HEK293 (cell line): Measurements from ENCODE around the gene GNLY.
A peak's percentile ranks its signal among the peaks of the same experiment; 100 is the strongest.

Experiments
- CTCF ChIA-PET: fragments of 350-600 bp; formaldehyde crosslinking; extraction: SDS; loops from one replicate; lab custom pipeline; 2021; ENCODE audit warnings: antibody characterized with exemption; lab: Yijun Ruan, JAX
- POLR2A ChIA-PET: fragments of 300-600 bp; formaldehyde crosslinking; extraction: SDS; loops from one replicate; lab custom pipeline; 2020; ENCODE audit warnings: antibody characterized with exemption, inconsistent platforms; lab: Yijun Ruan, JAX
- H3K27ac ChIP-seq: fragments of 200-500 bp; sonication (Bioruptor generic); 2 replicates; pipeline ENCODE4 v1.5.1; 2014; ENCODE audit warnings: low read depth, low read length, control low read depth, inconsistent platforms; ENCODE audit errors: extremely low read depth
- H3K36me3 ChIP-seq, 2 experiments: fragments of 200-500 bp in 1 of 2; sonication (Bioruptor generic) in 1 of 2; 1 replicate in 1 of 2; 2 replicates in 1 of 2; pipeline ENCODE4 v1.5.1; 2014 to 2017; ENCODE audit warnings: inconsistent platforms in 2 of 2, low read length in 2 of 2; ENCODE audit not compliant: control insufficient read depth in 2 of 2, insufficient read depth in 1 of 2
- H3K4me1 ChIP-seq: fragments of 200-500 bp; sonication (Bioruptor generic); 2 replicates; pipeline ENCODE4 v1.5.1; 2014; ENCODE audit warnings: mild to moderate bottlenecking, low read length, inconsistent platforms; ENCODE audit not compliant: control insufficient read depth, insufficient read depth
- H3K4me3 ChIP-seq: 2 replicates; pipeline ENCODE4 v1.5.1; 2011; ENCODE audit warnings: low read depth, mild to moderate bottlenecking, control low read depth, low read length, moderate library complexity
- H3K9me3 ChIP-seq: fragments of 200-500 bp; sonication (Bioruptor generic); 2 replicates; pipeline ENCODE4 v1.5.1; 2014; ENCODE audit warnings: low read depth, low read length, inconsistent platforms; ENCODE audit not compliant: control insufficient read depth, insufficient read depth
- BCL11A ChIP-seq: fragments of 450-650 bp; formaldehyde crosslinking; IDR thresholded peaks from 2 replicates; pipeline ENCODE4 v1.5.1; 2016; ENCODE audit warnings: low read depth, missing biosample characterization, missing genetic modification characterization
- EGR2 ChIP-seq: fragments of 450-650 bp; formaldehyde crosslinking; IDR thresholded peaks from 2 replicates; pipeline ENCODE4 v1.5.1; 2016; ENCODE audit warnings: low read depth, missing biosample characterization, missing genetic modification characterization
- FEZF1 ChIP-seq: fragments of 450-650 bp; formaldehyde crosslinking; IDR thresholded peaks from 2 replicates; pipeline ENCODE4 v1.5.1; 2016; ENCODE audit warnings: missing biosample characterization, missing genetic modification characterization
- GLI4 ChIP-seq: fragments of 450-650 bp; formaldehyde crosslinking; IDR thresholded peaks from 2 replicates; pipeline ENCODE4 v1.5.1; 2016; ENCODE audit warnings: missing biosample characterization, missing genetic modification characterization
- GLIS1 ChIP-seq: fragments of 450-650 bp; formaldehyde crosslinking; IDR thresholded peaks from 2 replicates; pipeline ENCODE4 v1.5.1; 2016; ENCODE audit warnings: missing biosample characterization, missing genetic modification characterization
- HOXA7 ChIP-seq: sonication (generic); formaldehyde crosslinking; IDR thresholded peaks from 2 replicates; pipeline ENCODE4 v1.8.1; 2022; ENCODE audit warnings: missing genetic modification reagents, borderline replicate concordance
- KLF7 ChIP-seq: fragments of 450-650 bp; formaldehyde crosslinking; IDR thresholded peaks from 2 replicates; pipeline ENCODE4 v1.5.1; 2016; ENCODE audit warnings: missing biosample characterization, missing genetic modification characterization, borderline replicate concordance
- PRDM1 ChIP-seq: fragments of 450-650 bp; formaldehyde crosslinking; IDR thresholded peaks from 2 replicates; pipeline ENCODE4; 2016; ENCODE audit warnings: missing biosample characterization, missing genetic modification characterization
- PRDM10 ChIP-seq: fragments of 450-650 bp; formaldehyde crosslinking; IDR thresholded peaks from 2 replicates; pipeline ENCODE4 v1.5.1; 2016; ENCODE audit warnings: missing biosample characterization, missing genetic modification characterization
- SALL2 ChIP-seq: fragments of 450-650 bp; formaldehyde crosslinking; IDR thresholded peaks from 2 replicates; pipeline ENCODE4 v1.5.0; 2017; ENCODE audit warnings: missing biosample characterization, mild to moderate bottlenecking, missing genetic modification characterization, borderline replicate concordance
- SP7 ChIP-seq: fragments of 450-650 bp; formaldehyde crosslinking; IDR thresholded peaks from 2 replicates; pipeline ENCODE4 v1.5.1; 2016; ENCODE audit warnings: missing biosample characterization, missing genetic modification characterization
- TRIM28 ChIP-seq: IDR thresholded peaks from 2 replicates; pipeline ENCODE4 v1.6.1; 2011; ENCODE audit warnings: low read length, control low read depth, borderline replicate concordance
- ZBTB11 ChIP-seq: fragments of 450-650 bp; formaldehyde crosslinking; conservative IDR thresholded peaks from 2 replicates; pipeline ENCODE4 v1.5.1; 2016; ENCODE audit warnings: low read depth, missing biosample characterization, missing genetic modification characterization
- ZFHX2 ChIP-seq: fragments of 450-650 bp; formaldehyde crosslinking; conservative IDR thresholded peaks from 2 replicates; pipeline ENCODE4 v1.5.1; 2016; ENCODE audit warnings: missing biosample characterization, missing genetic modification characterization
- ZNF133 ChIP-seq: fragments of 450-650 bp; formaldehyde crosslinking; IDR thresholded peaks from 2 replicates; pipeline ENCODE4 v1.5.1; 2016; ENCODE audit warnings: missing biosample characterization, missing genetic modification characterization
- ZNF138 ChIP-seq: fragments of 450-650 bp; formaldehyde crosslinking; IDR thresholded peaks from 2 replicates; pipeline ENCODE4 v1.5.1; 2016; ENCODE audit warnings: missing biosample characterization, missing genetic modification characterization, borderline replicate concordance
- ZNF174 ChIP-seq: fragments of 450-650 bp; formaldehyde crosslinking; IDR thresholded peaks from 2 replicates; pipeline ENCODE4 v1.5.0; 2017; ENCODE audit warnings: missing biosample characterization, mild to moderate bottlenecking, missing genetic modification characterization
- ZNF19 ChIP-seq: fragments of 450-650 bp; formaldehyde crosslinking; IDR thresholded peaks from 2 replicates; pipeline ENCODE4; 2016; ENCODE audit warnings: missing biosample characterization, missing genetic modification characterization, low read depth
- ZNF23 ChIP-seq: fragments of 450-650 bp; formaldehyde crosslinking; IDR thresholded peaks from 2 replicates; pipeline ENCODE4 v1.5.1; 2016; ENCODE audit warnings: missing biosample characterization, missing genetic modification characterization, borderline replicate concordance
- ZNF324 ChIP-seq: fragments of 450-650 bp; formaldehyde crosslinking; IDR thresholded peaks from 2 replicates; pipeline ENCODE4 v1.5.1; 2016; ENCODE audit warnings: missing biosample characterization, missing genetic modification characterization
- ZNF354C ChIP-seq: fragments of 450-650 bp; formaldehyde crosslinking; IDR thresholded peaks from 2 replicates; pipeline ENCODE4 v1.5.1; 2016; ENCODE audit warnings: missing biosample characterization, missing genetic modification characterization, low read depth, borderline replicate concordance
- ZNF394 ChIP-seq: fragments of 450-650 bp; formaldehyde crosslinking; IDR thresholded peaks from 2 replicates; pipeline ENCODE4 v1.5.1; 2016; ENCODE audit warnings: missing biosample characterization, missing genetic modification characterization, mild to moderate bottlenecking, moderate library complexity, borderline replicate concordance
- ZNF398 ChIP-seq: fragments of 450-650 bp; formaldehyde crosslinking; IDR thresholded peaks from 2 replicates; pipeline ENCODE4 v1.5.1; 2017; ENCODE audit warnings: missing biosample characterization, missing genetic modification characterization
- ZNF404 ChIP-seq: fragments of 450-650 bp; formaldehyde crosslinking; IDR thresholded peaks from 2 replicates; pipeline ENCODE4 v1.5.1; 2017; ENCODE audit warnings: missing biosample characterization, missing genetic modification characterization
- ZNF529 ChIP-seq: fragments of 450-650 bp; formaldehyde crosslinking; IDR thresholded peaks from 2 replicates; pipeline ENCODE4 v1.5.1; 2017; ENCODE audit warnings: missing genetic modification characterization, missing biosample characterization; ENCODE audit not compliant: insufficient replicate concordance
- ZNF548 ChIP-seq: fragments of 450-650 bp; formaldehyde crosslinking; IDR thresholded peaks from 2 replicates; pipeline ENCODE4 v1.5.1; 2016; ENCODE audit warnings: missing biosample characterization, missing genetic modification characterization
- ZNF560 ChIP-seq: fragments of 450-650 bp; formaldehyde crosslinking; IDR thresholded peaks from 2 replicates; pipeline ENCODE4 v1.5.1; 2017; ENCODE audit warnings: missing biosample characterization, missing genetic modification characterization, borderline replicate concordance
- ZSCAN23 ChIP-seq: fragments of 450-650 bp; formaldehyde crosslinking; IDR thresholded peaks from 2 replicates; pipeline ENCODE4 v1.5.1; 2016; ENCODE audit warnings: missing biosample characterization, missing genetic modification characterization

GNLY gene

GRCh38 chr2:85743304-85743978 is 49.3 kb downstream of the GNLY start:
- peaks cover 8% of the 10 kb centered on the region for H3K4me1 ChIP-seq
- H3K9me3 ChIP-seq: no peaks in the 10 kb centered on the region
- no peak for TF ChIP-seq ZBTB11
- peak; percentile 94 for TF ChIP-seq EGR2 (tag by site-specific recombination)
- TF ChIP-seq KLF7: no peak
- TF ChIP-seq PRDM10: peak; percentile 78
- peak; percentile 85 for TF ChIP-seq GLIS1 (tag by site-specific recombination)
- peak; percentile 51 for TF ChIP-seq ZNF398 (tag by site-specific recombination)
- peak; percentile 97 for TF ChIP-seq ZFHX2 (tag by site-specific recombination)
- TF ChIP-seq ZNF174 (tag by site-specific recombination): no peak
- no peak for TF ChIP-seq ZNF19 (tag by site-specific recombination)
- no peak for TF ChIP-seq ZNF394
- POLR2A ChIA-PET: interaction anchor here (0.7 to 1.5 kb wide), 3 partner anchors 11 to 362 kb away, joined by 3 to 15 read pairs (median 3); partner anchors contain the start of genes ATOH8, POLR1A and PTCD3
- CTCF ChIA-PET: interaction anchor here (0.7 to 2.9 kb wide), 11 partner anchors 7 to 71 kb away, joined by 3 to 18 read pairs (median 6); no protein-coding TSS in a partner anchor
- H3K27ac ChIP-seq: no peak overlapping the region
- no peak overlapping the region for H3K4me3 ChIP-seq
- H3K36me3 ChIP-seq: no peaks in the 10 kb centered on the region

- no peaks in the 10 kb centered on the region for H3K9me3 ChIP-seq
- no peak overlapping the region for H3K27ac ChIP-seq
- H3K4me3 ChIP-seq: no peak overlapping the region
- H3K4me1 ChIP-seq: peaks cover 8% of the 10 kb centered on the region
- no peaks in the 10 kb centered on the region for H3K36me3 ChIP-seq
- ChIA-PET CTCF (interaction anchor here (0.9 to 1.8 kb wide), 4 partner anchors 15 to 64 kb away, joined by 3 to 8 read pairs (median 4); no protein-coding TSS in a partner anchor), POLR2A (no interaction called here)
- no peak for TF ChIP-seq ZNF133 (tag by site-specific recombination)
- no peak for TF ChIP-seq PRDM1 (tag by site-specific recombination)
- TF ChIP-seq ZNF529 (tag by site-specific recombination): no peak
- no peak for TF ChIP-seq FEZF1 (tag by site-specific recombination)
- TF ChIP-seq ZNF404 (tag by site-specific recombination): no peak
- TF ChIP-seq ZSCAN23 (tag by site-specific recombination): no peak
- no peak for TF ChIP-seq HOXA7 (CRISPR knock-in tag)
- no peak for TF ChIP-seq ZNF560
- TF ChIP-seq ZNF23: no peak
- no peak for TF ChIP-seq GLI4 (tag by site-specific recombination)
- TF ChIP-seq ZNF324 (tag by site-specific recombination): no peak
- TF ChIP-seq ZNF138 (tag by site-specific recombination): no peak
- TF ChIP-seq TRIM28: no peak
- no peak for TF ChIP-seq BCL11A (tag by site-specific recombination)
- TF ChIP-seq ZNF548 (tag by site-specific recombination): no peak
- TF ChIP-seq SP7 (tag by site-specific recombination): no peak
- TF ChIP-seq ZNF354C (tag by site-specific recombination): no peak
- TF ChIP-seq SALL2 (tag by site-specific recombination): no peak
These were observed 49.9 kb downstream of the GNLY start for GRCh38 chr2:85744055-85744454.
